Measurements from ENCODE around the gene LAMB3. TPM values are rescaled to one million over a fixed set of nuclear protein-coding genes. Genes with fewer than 3 reads are reported as not detected.

LAMB3 gene
- total and polyA plus RNA-seq, 10 of the 15 experiments (the other 5 are each of a cell fraction or from before 2014, with no cell fraction given), result 0.04 to 1.8 (median 0.10) TPM; not detected in 1

GRCh38 chr1:209673631-209674417 is 21.6 kb upstream of the LAMB3 start:
- in situ Hi-C loops (cut with MboI), result no loop called here
- no peak overlapping the region for H3K9ac ChIP-seq (ENCODE audit: control insufficient read depth, insufficient read depth, low read length)
- H3K4me3 ChIP-seq, result no peak overlapping the region
- CTCF ChIA-PET, result interaction anchor here (0.9 to 6.0 kb wide), 20 partner anchors 9 to 150 kb away, joined by 3 to 58 read pairs (median 4); partner anchors contain the start of gene LAMB3
- H3K4me1 ChIP-seq (ENCODE audit: control insufficient read depth, insufficient read depth, low read length), result peaks cover 18% of the 10 kb centered on the region
- peaks cover 0 to 3% of the 10 kb centered on the region in 2 experiments; a peak in 3 of 4 replicates for H3K27me3 ChIP-seq (replicated peaks in 1 of 2; ENCODE audit: control insufficient read depth in 2 of 2, insufficient read depth in 2 of 2, low read length in 1 of 2)
- WGBS (ENCODE audit: insufficient coverage, insufficient replicate concordance, low lambda C conversion rate, missing lambda C conversion rate), result 83% methylated on average over 7 of the region's 7 CpGs
- intact Hi-C loops (cut with micrococcal nuclease; ENCODE audit: unreplicated experiment), result loop anchor here (2.0 to 10.0 kb wide), 2 partner anchors 19 to 1849 kb away; no protein-coding TSS in a partner anchor
- DNase-seq (ENCODE audit: low read depth, low spot score) (no peak), ATAC-seq (no peak), FAIRE-seq (no peak)
- SMC1A ChIA-PET (ENCODE audit: uncharacterized antibody, unreplicated experiment), result interaction anchor here (0.7 to 10.1 kb wide), 20 partner anchors 9 to 1011 kb away, joined by 3 to 261 read pairs (median 4); partner anchors contain the start of gene LAMB3
- RAD21 ChIA-PET (ENCODE audit: unreplicated experiment), result interaction anchor here (0.7 to 7.1 kb wide), 20 partner anchors 9 to 142 kb away, joined by 3 to 195 read pairs (median 5); partner anchors contain the start of genes LAMB3 and TRAF3IP3
- H4K20me1 ChIP-seq (ENCODE audit: control insufficient read depth, insufficient read depth), result no peaks in the 10 kb centered on the region; the same call in 1 of the 2 replicates
- peak overlapping the region; percentile 12; the same call in 1 of the 2 replicates for H3K4me2 ChIP-seq (ENCODE audit: control insufficient read depth, insufficient read depth)
- H2AFZ ChIP-seq (ENCODE audit: control insufficient read depth, low read depth, low read length), result no peak overlapping the region
- POLR2A ChIA-PET, result interaction anchor here (0.5 to 6.2 kb wide), 11 partner anchors 9 to 82 kb away, joined by 3 to 95 read pairs (median 6); partner anchors contain the start of genes LAMB3 and TRAF3IP3
- no peak overlapping the region for H3K27ac ChIP-seq (ENCODE audit: control insufficient read depth, insufficient read depth)
- BruUV-seq (replicated peaks), result TSS peak; percentile 89
- H3K79me2 ChIP-seq (ENCODE audit: control insufficient read depth, insufficient read depth, low read length), result no peaks in the 10 kb centered on the region
- no peaks in the 10 kb centered on the region for H3K36me3 ChIP-seq (ENCODE audit: control insufficient read depth in 2 of 2, insufficient read depth in 2 of 2, low read length in 1 of 2)
- H3K9me3 ChIP-seq (replicated peaks; ENCODE audit: control insufficient read depth, insufficient read depth, low read length), result no peaks in the 10 kb centered on the region
- TF ChIP-seq, protein P1, sequence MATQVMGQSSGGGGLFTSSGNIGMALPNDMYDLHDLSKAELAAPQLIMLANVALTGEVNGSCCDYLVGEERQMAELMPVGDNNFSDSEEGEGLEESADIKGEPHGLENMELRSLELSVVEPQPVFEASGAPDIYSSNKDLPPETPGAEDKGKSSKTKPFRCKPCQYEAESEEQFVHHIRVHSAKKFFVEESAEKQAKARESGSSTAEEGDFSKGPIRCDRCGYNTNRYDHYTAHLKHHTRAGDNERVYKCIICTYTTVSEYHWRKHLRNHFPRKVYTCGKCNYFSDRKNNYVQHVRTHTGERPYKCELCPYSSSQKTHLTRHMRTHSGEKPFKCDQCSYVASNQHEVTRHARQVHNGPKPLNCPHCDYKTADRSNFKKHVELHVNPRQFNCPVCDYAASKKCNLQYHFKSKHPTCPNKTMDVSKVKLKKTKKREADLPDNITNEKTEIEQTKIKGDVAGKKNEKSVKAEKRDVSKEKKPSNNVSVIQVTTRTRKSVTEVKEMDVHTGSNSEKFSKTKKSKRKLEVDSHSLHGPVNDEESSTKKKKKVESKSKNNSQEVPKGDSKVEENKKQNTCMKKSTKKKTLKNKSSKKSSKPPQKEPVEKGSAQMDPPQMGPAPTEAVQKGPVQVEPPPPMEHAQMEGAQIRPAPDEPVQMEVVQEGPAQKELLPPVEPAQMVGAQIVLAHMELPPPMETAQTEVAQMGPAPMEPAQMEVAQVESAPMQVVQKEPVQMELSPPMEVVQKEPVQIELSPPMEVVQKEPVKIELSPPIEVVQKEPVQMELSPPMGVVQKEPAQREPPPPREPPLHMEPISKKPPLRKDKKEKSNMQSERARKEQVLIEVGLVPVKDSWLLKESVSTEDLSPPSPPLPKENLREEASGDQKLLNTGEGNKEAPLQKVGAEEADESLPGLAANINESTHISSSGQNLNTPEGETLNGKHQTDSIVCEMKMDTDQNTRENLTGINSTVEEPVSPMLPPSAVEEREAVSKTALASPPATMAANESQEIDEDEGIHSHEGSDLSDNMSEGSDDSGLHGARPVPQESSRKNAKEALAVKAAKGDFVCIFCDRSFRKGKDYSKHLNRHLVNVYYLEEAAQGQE (IDR thresholded peaks at IDR 0.05; ENCODE audit: low read depth, low read length), result no peak
- TF ChIP-seq STAT3 (IDR thresholded peaks at IDR 0.05; ENCODE audit: low read depth, low read length) (peak; percentile 76; the same call in 1 of the 2 replicates), PKNOX1 (IDR thresholded peaks at IDR 0.05) (no peak; the same call in 1 of the 2 replicates), MTA2 (IDR thresholded peaks at IDR 0.05; ENCODE audit: low read depth) (no peak)
- TF ChIP-seq, protein P2, sequence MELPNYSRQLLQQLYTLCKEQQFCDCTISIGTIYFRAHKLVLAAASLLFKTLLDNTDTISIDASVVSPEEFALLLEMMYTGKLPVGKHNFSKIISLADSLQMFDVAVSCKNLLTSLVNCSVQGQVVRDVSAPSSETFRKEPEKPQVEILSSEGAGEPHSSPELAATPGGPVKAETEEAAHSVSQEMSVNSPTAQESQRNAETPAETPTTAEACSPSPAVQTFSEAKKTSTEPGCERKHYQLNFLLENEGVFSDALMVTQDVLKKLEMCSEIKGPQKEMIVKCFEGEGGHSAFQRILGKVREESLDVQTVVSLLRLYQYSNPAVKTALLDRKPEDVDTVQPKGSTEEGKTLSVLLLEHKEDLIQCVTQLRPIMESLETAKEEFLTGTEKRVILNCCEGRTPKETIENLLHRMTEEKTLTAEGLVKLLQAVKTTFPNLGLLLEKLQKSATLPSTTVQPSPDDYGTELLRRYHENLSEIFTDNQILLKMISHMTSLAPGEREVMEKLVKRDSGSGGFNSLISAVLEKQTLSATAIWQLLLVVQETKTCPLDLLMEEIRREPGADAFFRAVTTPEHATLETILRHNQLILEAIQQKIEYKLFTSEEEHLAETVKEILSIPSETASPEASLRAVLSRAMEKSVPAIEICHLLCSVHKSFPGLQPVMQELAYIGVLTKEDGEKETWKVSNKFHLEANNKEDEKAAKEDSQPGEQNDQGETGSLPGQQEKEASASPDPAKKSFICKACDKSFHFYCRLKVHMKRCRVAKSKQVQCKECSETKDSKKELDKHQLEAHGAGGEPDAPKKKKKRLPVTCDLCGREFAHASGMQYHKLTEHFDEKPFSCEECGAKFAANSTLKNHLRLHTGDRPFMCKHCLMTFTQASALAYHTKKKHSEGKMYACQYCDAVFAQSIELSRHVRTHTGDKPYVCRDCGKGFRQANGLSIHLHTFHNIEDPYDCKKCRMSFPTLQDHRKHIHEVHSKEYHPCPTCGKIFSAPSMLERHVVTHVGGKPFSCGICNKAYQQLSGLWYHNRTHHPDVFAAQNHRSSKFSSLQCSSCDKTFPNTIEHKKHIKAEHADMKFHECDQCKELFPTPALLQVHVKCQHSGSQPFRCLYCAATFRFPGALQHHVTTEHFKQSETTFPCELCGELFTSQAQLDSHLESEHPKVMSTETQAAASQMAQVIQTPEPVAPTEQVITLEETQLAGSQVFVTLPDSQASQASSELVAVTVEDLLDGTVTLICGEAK (IDR thresholded peaks at IDR 0.05; ENCODE audit: borderline replicate concordance), result peak; percentile 35; the same call in 1 of the 2 replicates
- TF ChIP-seq, protein P3, sequence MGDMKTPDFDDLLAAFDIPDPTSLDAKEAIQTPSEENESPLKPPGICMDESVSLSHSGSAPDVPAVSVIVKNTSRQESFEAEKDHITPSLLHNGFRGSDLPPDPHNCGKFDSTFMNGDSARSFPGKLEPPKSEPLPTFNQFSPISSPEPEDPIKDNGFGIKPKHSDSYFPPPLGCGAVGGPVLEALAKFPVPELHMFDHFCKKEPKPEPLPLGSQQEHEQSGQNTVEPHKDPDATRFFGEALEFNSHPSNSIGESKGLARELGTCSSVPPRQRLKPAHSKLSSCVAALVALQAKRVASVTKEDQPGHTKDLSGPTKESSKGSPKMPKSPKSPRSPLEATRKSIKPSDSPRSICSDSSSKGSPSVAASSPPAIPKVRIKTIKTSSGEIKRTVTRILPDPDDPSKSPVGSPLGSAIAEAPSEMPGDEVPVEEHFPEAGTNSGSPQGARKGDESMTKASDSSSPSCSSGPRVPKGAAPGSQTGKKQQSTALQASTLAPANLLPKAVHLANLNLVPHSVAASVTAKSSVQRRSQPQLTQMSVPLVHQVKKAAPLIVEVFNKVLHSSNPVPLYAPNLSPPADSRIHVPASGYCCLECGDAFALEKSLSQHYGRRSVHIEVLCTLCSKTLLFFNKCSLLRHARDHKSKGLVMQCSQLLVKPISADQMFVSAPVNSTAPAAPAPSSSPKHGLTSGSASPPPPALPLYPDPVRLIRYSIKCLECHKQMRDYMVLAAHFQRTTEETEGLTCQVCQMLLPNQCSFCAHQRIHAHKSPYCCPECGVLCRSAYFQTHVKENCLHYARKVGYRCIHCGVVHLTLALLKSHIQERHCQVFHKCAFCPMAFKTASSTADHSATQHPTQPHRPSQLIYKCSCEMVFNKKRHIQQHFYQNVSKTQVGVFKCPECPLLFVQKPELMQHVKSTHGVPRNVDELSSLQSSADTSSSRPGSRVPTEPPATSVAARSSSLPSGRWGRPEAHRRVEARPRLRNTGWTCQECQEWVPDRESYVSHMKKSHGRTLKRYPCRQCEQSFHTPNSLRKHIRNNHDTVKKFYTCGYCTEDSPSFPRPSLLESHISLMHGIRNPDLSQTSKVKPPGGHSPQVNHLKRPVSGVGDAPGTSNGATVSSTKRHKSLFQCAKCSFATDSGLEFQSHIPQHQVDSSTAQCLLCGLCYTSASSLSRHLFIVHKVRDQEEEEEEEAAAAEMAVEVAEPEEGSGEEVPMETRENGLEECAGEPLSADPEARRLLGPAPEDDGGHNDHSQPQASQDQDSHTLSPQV (IDR thresholded peaks at IDR 0.05), result 0 out of 2 replicates have a peak, but pooled peaks have one; percentile 9
